Measurements from ENCODE around the gene SH3BP1. TPM values are rescaled to one million over a fixed set of nuclear protein-coding genes. Genes with fewer than 3 reads are reported as not detected.

Gene SH3BP1
- total and polyA plus RNA-seq, 2 of the 13 experiments (the other 11 are each of a cell fraction or from before 2014, with no cell fraction given), result 8.4 to 18.5 TPM

- no peak for TF ChIP-seq SNAPC2 (CRISPR knock-in tag; IDR thresholded peaks at IDR 0.05)
- TF ChIP-seq ZNF883 (CRISPR knock-in tag; IDR thresholded peaks at IDR 0.05; ENCODE audit: not compliant biosample characterization), result no peak
- TF ChIP-seq, protein P1, sequence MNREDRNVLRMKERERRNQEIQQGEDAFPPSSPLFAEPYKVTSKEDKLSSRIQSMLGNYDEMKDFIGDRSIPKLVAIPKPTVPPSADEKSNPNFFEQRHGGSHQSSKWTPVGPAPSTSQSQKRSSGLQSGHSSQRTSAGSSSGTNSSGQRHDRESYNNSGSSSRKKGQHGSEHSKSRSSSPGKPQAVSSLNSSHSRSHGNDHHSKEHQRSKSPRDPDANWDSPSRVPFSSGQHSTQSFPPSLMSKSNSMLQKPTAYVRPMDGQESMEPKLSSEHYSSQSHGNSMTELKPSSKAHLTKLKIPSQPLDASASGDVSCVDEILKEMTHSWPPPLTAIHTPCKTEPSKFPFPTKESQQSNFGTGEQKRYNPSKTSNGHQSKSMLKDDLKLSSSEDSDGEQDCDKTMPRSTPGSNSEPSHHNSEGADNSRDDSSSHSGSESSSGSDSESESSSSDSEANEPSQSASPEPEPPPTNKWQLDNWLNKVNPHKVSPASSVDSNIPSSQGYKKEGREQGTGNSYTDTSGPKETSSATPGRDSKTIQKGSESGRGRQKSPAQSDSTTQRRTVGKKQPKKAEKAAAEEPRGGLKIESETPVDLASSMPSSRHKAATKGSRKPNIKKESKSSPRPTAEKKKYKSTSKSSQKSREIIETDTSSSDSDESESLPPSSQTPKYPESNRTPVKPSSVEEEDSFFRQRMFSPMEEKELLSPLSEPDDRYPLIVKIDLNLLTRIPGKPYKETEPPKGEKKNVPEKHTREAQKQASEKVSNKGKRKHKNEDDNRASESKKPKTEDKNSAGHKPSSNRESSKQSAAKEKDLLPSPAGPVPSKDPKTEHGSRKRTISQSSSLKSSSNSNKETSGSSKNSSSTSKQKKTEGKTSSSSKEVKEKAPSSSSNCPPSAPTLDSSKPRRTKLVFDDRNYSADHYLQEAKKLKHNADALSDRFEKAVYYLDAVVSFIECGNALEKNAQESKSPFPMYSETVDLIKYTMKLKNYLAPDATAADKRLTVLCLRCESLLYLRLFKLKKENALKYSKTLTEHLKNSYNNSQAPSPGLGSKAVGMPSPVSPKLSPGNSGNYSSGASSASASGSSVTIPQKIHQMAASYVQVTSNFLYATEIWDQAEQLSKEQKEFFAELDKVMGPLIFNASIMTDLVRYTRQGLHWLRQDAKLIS (CRISPR knock-in tag; IDR thresholded peaks at IDR 0.05), result no peak
- no peak for TF ChIP-seq FOSL1 (CRISPR knock-in tag; IDR thresholded peaks at IDR 0.05; ENCODE audit: borderline replicate concordance)
- TF ChIP-seq, protein P2, sequence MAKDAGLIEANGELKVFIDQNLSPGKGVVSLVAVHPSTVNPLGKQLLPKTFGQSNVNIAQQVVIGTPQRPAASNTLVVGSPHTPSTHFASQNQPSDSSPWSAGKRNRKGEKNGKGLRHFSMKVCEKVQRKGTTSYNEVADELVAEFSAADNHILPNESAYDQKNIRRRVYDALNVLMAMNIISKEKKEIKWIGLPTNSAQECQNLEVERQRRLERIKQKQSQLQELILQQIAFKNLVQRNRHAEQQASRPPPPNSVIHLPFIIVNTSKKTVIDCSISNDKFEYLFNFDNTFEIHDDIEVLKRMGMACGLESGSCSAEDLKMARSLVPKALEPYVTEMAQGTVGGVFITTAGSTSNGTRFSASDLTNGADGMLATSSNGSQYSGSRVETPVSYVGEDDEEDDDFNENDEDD (CRISPR knock-in tag; IDR thresholded peaks at IDR 0.05; ENCODE audit: borderline replicate concordance), result peak; percentile 91
- no peak for TF ChIP-seq ZNF281 (CRISPR knock-in tag; IDR thresholded peaks at IDR 0.05; ENCODE audit: borderline replicate concordance)
- TF ChIP-seq ZXDC (CRISPR knock-in tag; IDR thresholded peaks at IDR 0.05), result 0 out of 2 replicates have a peak, but pooled peaks have one; percentile 20
- TF ChIP-seq ZNF850 (CRISPR knock-in tag; conservative IDR thresholded peaks at IDR 0.05), result no peak
- TF ChIP-seq IRX3 (CRISPR knock-in tag; IDR thresholded peaks at IDR 0.05; ENCODE audit: borderline replicate concordance, low read depth), result no peak
- peak; percentile 19; the same call in 1 of the 2 replicates for TF ChIP-seq RFX1 (IDR thresholded peaks at IDR 0.05)
- no peak for TF ChIP-seq ARID5B (CRISPR knock-in tag; IDR thresholded peaks at IDR 0.05)
- TF ChIP-seq NR1H2 (CRISPR knock-in tag; IDR thresholded peaks at IDR 0.05; ENCODE audit: borderline replicate concordance, low read depth), result no peak
These were observed 18.9 kb downstream of the SH3BP1 start, which contains the start of gene PDXP (continued) for GRCh38 chr22:37658133-37659065.

All from HepG2 (cell line).